GM12875 (cell line): ENCODE results near the gene LTA.

Source experiments
- H3K4me3 ChIP-seq: one replicate; pipeline ENCODE4 v1.5.1; 2011; ENCODE audit warnings: low read depth, low read length, control low read depth
- TF ChIP-seq, protein P1 (sequence below): IDR thresholded peaks from 2 replicates; pipeline ENCODE4 v1.5.1; 2011; ENCODE audit warnings: low read depth, mild to moderate bottlenecking, control low read depth, inconsistent platforms, low read length, moderate library complexity, borderline replicate concordance; ENCODE audit not compliant: insufficient read depth

LTA gene

DNA sequence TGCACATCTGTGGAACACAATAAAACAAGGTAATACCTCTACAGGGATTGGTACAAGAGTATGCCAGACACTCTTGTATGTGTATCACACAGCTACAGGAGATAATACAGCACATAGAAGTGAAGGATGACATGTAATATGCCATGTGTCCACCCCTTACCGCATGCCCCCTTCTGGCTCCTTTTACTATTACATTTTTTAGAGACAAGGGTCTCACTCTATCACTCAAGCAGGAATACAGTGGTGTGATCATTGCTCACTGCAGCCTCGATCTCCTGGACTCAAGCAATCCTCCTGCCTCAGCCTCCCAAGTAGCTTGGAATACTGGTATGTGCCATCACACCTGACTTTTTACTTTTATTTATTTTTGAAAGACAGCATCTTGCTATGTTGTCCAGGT, 24.9 kb downstream of the LTA start:
- H3K4me3 ChIP-seq, result no peak overlapping the region
- TF ChIP-seq, protein P1, sequence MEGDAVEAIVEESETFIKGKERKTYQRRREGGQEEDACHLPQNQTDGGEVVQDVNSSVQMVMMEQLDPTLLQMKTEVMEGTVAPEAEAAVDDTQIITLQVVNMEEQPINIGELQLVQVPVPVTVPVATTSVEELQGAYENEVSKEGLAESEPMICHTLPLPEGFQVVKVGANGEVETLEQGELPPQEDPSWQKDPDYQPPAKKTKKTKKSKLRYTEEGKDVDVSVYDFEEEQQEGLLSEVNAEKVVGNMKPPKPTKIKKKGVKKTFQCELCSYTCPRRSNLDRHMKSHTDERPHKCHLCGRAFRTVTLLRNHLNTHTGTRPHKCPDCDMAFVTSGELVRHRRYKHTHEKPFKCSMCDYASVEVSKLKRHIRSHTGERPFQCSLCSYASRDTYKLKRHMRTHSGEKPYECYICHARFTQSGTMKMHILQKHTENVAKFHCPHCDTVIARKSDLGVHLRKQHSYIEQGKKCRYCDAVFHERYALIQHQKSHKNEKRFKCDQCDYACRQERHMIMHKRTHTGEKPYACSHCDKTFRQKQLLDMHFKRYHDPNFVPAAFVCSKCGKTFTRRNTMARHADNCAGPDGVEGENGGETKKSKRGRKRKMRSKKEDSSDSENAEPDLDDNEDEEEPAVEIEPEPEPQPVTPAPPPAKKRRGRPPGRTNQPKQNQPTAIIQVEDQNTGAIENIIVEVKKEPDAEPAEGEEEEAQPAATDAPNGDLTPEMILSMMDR, result peak; percentile 46; the same call in 1 of the 2 replicates

DNA sequence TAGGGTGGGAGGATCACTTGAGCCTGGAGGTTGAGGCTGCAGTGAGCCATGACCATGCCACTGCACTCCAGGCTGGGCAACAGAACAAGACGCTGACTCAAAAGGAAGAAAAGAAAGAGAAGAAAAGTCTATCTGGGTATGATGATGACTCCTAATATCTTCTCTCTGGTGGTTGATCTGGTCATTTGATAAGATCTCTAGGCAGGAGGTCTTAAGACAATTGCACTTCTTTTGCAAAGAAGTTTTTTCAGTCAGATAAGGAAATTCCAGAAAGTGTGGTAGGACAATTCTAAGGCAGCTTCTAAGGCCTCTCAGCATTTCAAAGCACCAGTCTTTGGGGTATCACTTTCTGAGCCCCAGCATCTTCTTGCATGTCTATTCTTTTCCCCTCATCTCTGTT, 35.2 kb downstream of the LTA start:
- TF ChIP-seq, protein P1, result no peak
- no peak overlapping the region for H3K4me3 ChIP-seq

DNA sequence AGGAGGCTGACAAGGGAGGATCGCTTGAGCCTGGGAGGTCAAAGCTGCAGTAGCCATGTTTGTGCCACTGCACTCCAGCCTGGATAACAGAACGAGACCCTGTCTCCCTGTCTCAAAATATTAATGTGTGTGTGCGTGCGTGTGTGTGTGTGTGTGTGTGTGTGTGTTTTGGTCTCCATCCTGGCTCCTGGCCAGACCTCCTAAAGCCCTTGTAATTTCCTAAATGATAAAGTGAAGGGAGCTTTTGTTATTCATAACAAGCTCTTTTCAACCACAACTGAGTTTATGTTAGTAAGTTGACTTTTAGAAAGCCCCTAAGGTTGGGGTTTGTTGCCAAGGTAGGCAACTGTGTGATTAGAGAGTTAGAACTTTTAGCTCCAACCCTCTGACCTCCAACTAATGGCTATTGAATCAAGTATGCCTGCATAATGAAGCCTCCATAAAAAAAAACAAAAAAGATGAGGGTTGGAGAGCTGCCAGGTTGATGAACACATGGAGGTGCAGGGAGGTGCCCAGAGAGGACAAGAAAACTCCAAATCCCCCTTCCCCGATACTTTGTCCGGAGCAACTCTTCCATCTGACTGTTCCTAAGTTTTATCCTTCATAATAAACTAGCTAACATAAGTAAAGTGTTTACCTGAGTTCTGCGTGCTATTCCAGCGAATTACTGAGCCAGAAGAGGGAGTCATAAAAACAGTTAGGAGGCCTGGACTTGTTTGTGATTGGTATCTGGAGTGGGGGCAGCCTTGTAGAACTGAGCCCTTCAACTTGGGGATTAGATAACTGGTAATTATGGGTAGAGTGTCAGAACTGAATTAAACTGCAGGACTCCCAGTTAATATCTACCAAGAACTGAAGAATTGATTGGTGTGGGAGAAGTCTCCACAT, 37.7 kb downstream of the LTA start:
- TF ChIP-seq, protein P1, result no peak
- no peak overlapping the region for H3K4me3 ChIP-seq

DNA sequence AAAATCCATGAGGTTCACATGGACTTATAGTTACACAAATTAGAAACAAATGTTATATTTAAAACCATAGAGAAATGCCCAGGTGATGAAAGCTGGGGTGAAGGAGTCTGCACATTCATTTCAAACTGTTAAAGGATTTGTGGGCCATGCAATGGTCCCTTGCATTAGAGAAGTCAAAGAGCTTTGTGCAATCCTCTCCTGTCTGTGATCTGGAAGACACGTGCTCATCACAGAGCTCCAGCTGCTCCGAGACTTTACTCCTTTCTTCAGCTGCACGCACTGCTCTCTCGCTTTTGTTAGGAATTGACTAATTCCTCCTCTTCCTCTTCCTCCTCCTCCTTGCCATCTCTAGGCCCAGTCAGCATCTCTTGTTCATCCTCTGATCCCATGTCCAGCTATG, 38.9 kb downstream of the LTA start:
- TF ChIP-seq, protein P1, result no peak
- no peak overlapping the region for H3K4me3 ChIP-seq

DNA sequence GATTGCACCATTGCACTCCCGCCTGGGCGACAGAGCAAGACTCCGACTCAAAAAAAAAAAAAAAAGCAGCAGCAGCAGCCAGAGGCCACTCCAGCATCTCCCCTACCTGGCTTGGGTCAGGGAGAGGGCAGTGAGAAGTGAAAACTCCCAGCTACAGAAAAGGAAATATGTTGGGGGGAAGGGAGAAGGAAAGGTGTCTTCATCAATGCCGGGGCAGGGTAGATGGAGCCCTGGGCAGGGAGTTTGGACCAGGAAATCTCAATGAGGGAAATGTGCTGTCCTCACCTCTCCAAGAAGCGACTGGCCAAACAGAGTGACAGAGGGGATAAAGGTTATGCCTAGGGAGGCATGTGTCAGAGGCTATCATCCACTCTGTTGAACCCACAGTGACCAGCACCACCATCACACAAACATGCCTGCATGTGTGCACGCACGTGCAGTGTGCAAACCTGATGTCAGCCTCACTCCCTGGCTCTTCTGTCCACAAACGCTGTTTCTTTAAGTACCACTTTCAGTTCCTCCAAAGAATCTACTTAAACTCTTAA, 42.1 kb downstream of the LTA start:
- H3K4me3 ChIP-seq, result no peak overlapping the region
- TF ChIP-seq, protein P1, result no peak

DNA sequence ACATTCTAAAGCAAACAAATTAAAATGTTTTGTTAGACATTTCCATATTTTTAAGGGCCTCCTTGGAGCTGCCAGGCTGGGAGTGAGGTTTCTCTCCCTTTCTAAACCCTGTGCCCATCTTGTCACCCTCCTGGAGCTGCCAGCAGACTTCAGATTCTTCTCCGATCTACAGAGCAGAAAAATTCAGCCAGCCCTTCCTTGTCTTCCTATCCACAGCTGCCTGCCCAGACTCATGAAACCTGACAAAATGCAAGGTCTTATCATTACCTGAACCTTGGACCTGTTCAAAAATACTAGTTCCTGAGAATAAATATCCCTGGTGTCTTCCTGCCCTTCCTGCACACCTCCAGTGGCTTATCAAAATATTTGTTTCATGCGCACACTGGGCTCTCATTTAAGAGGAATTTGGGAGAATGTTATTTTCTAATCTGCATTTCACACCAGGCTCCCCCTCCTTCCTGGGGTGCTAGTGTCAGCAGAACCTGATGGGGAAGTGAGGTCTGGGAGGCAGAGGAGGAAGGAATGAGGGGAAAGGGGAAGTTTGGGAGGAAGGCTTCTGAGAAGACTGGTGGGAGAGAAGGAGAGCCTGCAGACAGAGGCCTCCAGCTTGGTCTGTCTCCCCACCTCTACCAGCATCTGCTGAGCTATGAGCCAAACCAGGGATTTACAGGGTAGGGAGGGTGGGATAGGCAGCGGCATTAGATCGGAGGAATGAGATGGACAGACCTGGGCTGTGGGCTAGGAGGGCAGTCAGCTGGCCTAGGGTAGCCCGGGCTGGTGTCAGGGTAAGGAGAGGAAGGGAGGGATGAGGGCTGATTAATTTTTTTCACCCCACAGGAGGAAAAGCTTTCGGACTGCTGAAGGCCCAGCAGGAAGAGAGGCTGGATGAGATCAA, 42.8 kb downstream of the LTA start, which contains the start of gene AIF1:
TSS of gene AIF1 (plus strand) at position 551 of the 895 bp plus-strand sequence. CDS start at position 647, 96 bp downstream.
- TF ChIP-seq, protein P1, result no peak
- peak within 1 kb of the TSS; percentile 34 for H3K4me3 ChIP-seq
